Measurements from ENCODE around the gene C2orf81. TPM values are rescaled to one million over a fixed set of nuclear protein-coding genes. Genes with fewer than 3 reads are reported as not detected.

The C2orf81 gene
- total RNA-seq, 1 experiment from 2014 or later = 2.9 TPM

DNA sequence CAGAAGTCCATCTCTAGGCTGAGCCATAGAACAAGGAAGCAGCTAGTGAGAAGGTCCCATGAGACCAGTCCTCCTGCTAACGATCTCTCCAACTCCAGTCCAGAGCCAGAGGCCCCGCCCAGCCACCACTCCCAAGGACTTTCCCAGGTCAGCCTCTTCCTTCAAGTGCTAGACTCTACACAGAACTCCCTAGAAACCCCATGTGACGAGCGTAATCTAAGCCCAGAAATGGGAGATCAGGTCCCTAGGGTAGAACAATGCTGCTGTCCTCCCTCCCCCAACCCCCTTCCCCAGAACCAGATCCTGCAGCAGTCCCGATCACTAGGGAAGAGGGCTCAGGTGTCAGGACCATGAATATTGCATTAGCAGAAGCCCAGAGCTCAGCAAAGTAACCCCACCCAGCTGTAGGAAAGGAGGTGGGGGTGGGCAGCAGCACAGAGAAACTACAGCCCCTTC, 48.2 kb downstream of the C2orf81 start:
- POLR2A ChIA-PET = interaction anchor here (0.6 to 1.5 kb wide), 2 partner anchors 18 to 102 kb away, joined by 3 to 4 read pairs; no protein-coding TSS in a partner anchor

More for the DNA sequence above, 48.2 kb downstream of the C2orf81 start:
- Mint-ChIP-seq H3K4me1 (peaks cover 30% of the 10 kb centered on the region), H3K27ac (peak overlapping the region; percentile 86), H3K9me3 (no peaks in the 10 kb centered on the region), H3K4me3 (peak overlapping the region; percentile 83), H3K27me3 (ENCODE audit: low read depth) (no peaks in the 10 kb centered on the region), H3K36me3 (peaks cover 38% of the 10 kb centered on the region)
- TF ChIP-seq CREB1 (CRISPR knock-in tag; IDR thresholded peaks at IDR 0.05) (no peak), FOXJ3 (CRISPR knock-in tag; IDR thresholded peaks at IDR 0.05; ENCODE audit: borderline replicate concordance) (no peak), ZSCAN18 (CRISPR knock-in tag; IDR thresholded peaks at IDR 0.05) (no peak), ZNF396 (CRISPR knock-in tag; IDR thresholded peaks at IDR 0.05; ENCODE audit: borderline replicate concordance) (no peak), EMX1 (CRISPR knock-in tag; IDR thresholded peaks at IDR 0.05) (no peak), MAX (CRISPR knock-in tag; IDR thresholded peaks at IDR 0.05) (no peak), JUN (CRISPR knock-in tag; IDR thresholded peaks at IDR 0.05) (no peak), SP1 (CRISPR knock-in tag; conservative IDR thresholded peaks at IDR 0.05) (no peak), GABPB1 (CRISPR knock-in tag; IDR thresholded peaks at IDR 0.05) (no peak), ATF6 (CRISPR knock-in tag; IDR thresholded peaks at IDR 0.05) (no peak), ZMAT4 (CRISPR knock-in tag; IDR thresholded peaks at IDR 0.05) (no peak), GTF2I (CRISPR knock-in tag; conservative IDR thresholded peaks at IDR 0.05) (no peak), IRF2 (CRISPR knock-in tag; IDR thresholded peaks at IDR 0.05; ENCODE audit: borderline replicate concordance, low read depth) (no peak), JAZF1 (CRISPR knock-in tag; IDR thresholded peaks at IDR 0.05) (no peak), ZNF425 (CRISPR knock-in tag; conservative IDR thresholded peaks at IDR 0.05) (no peak)
- TF ChIP-seq, protein P1, sequence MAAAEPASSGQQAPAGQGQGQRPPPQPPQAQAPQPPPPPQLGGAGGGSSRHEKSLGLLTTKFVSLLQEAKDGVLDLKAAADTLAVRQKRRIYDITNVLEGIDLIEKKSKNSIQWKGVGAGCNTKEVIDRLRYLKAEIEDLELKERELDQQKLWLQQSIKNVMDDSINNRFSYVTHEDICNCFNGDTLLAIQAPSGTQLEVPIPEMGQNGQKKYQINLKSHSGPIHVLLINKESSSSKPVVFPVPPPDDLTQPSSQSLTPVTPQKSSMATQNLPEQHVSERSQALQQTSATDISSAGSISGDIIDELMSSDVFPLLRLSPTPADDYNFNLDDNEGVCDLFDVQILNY (CRISPR knock-in tag; IDR thresholded peaks at IDR 0.05) = no peak
- TF ChIP-seq, protein P2, sequence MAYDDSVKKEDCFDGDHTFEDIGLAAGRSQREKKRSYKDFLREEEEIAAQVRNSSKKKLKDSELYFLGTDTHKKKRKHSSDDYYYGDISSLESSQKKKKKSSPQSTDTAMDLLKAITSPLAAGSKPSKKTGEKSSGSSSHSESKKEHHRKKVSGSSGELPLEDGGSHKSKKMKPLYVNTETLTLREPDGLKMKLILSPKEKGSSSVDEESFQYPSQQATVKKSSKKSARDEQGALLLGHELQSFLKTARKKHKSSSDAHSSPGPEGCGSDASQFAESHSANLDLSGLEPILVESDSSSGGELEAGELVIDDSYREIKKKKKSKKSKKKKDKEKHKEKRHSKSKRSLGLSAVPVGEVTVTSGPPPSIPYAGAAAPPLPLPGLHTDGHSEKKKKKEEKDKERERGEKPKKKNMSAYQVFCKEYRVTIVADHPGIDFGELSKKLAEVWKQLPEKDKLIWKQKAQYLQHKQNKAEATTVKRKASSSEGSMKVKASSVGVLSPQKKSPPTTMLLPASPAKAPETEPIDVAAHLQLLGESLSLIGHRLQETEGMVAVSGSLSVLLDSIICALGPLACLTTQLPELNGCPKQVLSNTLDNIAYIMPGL (CRISPR knock-in tag; IDR thresholded peaks at IDR 0.05) = no peak
- TF ChIP-seq, protein P3, sequence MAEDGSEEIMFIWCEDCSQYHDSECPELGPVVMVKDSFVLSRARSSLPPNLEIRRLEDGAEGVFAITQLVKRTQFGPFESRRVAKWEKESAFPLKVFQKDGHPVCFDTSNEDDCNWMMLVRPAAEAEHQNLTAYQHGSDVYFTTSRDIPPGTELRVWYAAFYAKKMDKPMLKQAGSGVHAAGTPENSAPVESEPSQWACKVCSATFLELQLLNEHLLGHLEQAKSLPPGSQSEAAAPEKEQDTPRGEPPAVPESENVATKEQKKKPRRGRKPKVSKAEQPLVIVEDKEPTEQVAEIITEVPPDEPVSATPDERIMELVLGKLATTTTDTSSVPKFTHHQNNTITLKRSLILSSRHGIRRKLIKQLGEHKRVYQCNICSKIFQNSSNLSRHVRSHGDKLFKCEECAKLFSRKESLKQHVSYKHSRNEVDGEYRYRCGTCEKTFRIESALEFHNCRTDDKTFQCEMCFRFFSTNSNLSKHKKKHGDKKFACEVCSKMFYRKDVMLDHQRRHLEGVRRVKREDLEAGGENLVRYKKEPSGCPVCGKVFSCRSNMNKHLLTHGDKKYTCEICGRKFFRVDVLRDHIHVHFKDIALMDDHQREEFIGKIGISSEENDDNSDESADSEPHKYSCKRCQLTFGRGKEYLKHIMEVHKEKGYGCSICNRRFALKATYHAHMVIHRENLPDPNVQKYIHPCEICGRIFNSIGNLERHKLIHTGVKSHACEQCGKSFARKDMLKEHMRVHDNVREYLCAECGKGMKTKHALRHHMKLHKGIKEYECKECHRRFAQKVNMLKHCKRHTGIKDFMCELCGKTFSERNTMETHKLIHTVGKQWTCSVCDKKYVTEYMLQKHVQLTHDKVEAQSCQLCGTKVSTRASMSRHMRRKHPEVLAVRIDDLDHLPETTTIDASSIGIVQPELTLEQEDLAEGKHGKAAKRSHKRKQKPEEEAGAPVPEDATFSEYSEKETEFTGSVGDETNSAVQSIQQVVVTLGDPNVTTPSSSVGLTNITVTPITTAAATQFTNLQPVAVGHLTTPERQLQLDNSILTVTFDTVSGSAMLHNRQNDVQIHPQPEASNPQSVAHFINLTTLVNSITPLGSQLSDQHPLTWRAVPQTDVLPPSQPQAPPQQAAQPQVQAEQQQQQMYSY (CRISPR knock-in tag; IDR thresholded peaks at IDR 0.05) = no peak
- CTCF ChIA-PET = interaction anchor here (1.9 to 3.2 kb wide), 2 partner anchors 18 to 38 kb away, joined by 18 to 35 read pairs; no protein-coding TSS in a partner anchor
- peak; percentile 43 for ATAC-seq
- peak; percentile 27 for DNase-seq (ENCODE audit: low spot score)

Measured in WTC11 (cell line).